Calu3 (cell line): ENCODE data around the gene INO80C. TPM values are rescaled to one million over a fixed set of nuclear protein-coding genes. Genes with fewer than 3 reads are reported as not detected.
A peak's percentile ranks its signal among the peaks of the same experiment; 100 is the strongest.

Experiments
- BruUV-seq: library from RNA; stranded (reverse); fragments of 400-500 nt; replicated peaks from 2 replicates; lab custom pipeline; 2021; lab: Mats Ljungman, UMichigan
- CTCF ChIA-PET: fragments of 300-600 bp; sonication (Branson Sonifier 250); formaldehyde crosslinking; loops from one replicate; lab custom pipeline; 2022; ENCODE audit warnings: antibody characterized with exemption; lab: Charles Lee
- DNase-seq: peaks from one replicate; pipeline ENCODE4 v3.0.0; 2022
- H3K27ac Mint-ChIP-seq: one replicate; pipeline ENCODE4 v1.8.0; 2022; ENCODE audit warnings: mixed read lengths; ENCODE audit not compliant: unreplicated experiment
- H3K27me3 Mint-ChIP-seq: one replicate; pipeline ENCODE4 v1.8.0; 2022; ENCODE audit warnings: mixed read lengths; ENCODE audit not compliant: unreplicated experiment
- H3K36me3 Mint-ChIP-seq: one replicate; pipeline ENCODE4 v1.8.0; 2022; ENCODE audit warnings: mild to moderate bottlenecking, moderate library complexity, mixed read lengths; ENCODE audit not compliant: insufficient read depth, unreplicated experiment
- H3K4me1 Mint-ChIP-seq: one replicate; pipeline ENCODE4 v1.8.0; 2022; ENCODE audit warnings: mild to moderate bottlenecking, low read depth, mixed read lengths; ENCODE audit not compliant: unreplicated experiment
- H3K4me3 Mint-ChIP-seq: one replicate; pipeline ENCODE4 v1.8.0; 2022; ENCODE audit warnings: mild to moderate bottlenecking, low read depth, moderate library complexity, mixed read lengths; ENCODE audit not compliant: unreplicated experiment
- H3K9me3 Mint-ChIP-seq: one replicate; pipeline ENCODE4 v1.8.0; 2022; ENCODE audit warnings: low read depth, mixed read lengths; ENCODE audit not compliant: unreplicated experiment
- intact Hi-C: fragments of 100-400 bp; cut with micrococcal nuclease; formaldehyde crosslinking; loops from one replicate; pipeline ENCODE4 v1.10.0; 2022; ENCODE audit not compliant: unreplicated experiment
- total RNA-seq: library from RNA; stranded (reverse); gene quantifications from 2 replicates; pipeline ENCODE4 v1.2.3, GENCODE V29; 2022
- TF ChIP-seq, protein P1 (sequence below): fragments of 200-600 bp; IDR thresholded peaks from one replicate; pipeline ENCODE4 v1.8.0; 2022; ENCODE audit warnings: antibody characterized with exemption; ENCODE audit not compliant: unreplicated experiment

INO80C gene
- total RNA-seq, 1 experiment from 2014 or later, result 27.0 TPM

- BruUV-seq, result no TSS peak
- no peak overlapping the region for H3K4me3 Mint-ChIP-seq
- CTCF ChIA-PET, result no interaction called here
- no peaks in the 10 kb centered on the region for H3K27me3 Mint-ChIP-seq
- TF ChIP-seq, protein P1, sequence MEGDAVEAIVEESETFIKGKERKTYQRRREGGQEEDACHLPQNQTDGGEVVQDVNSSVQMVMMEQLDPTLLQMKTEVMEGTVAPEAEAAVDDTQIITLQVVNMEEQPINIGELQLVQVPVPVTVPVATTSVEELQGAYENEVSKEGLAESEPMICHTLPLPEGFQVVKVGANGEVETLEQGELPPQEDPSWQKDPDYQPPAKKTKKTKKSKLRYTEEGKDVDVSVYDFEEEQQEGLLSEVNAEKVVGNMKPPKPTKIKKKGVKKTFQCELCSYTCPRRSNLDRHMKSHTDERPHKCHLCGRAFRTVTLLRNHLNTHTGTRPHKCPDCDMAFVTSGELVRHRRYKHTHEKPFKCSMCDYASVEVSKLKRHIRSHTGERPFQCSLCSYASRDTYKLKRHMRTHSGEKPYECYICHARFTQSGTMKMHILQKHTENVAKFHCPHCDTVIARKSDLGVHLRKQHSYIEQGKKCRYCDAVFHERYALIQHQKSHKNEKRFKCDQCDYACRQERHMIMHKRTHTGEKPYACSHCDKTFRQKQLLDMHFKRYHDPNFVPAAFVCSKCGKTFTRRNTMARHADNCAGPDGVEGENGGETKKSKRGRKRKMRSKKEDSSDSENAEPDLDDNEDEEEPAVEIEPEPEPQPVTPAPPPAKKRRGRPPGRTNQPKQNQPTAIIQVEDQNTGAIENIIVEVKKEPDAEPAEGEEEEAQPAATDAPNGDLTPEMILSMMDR, result no peak
- intact Hi-C loops, result no loop called here
- DNase-seq, result no peak
- H3K4me1 Mint-ChIP-seq, result peaks cover 42% of the 10 kb centered on the region
- H3K27ac Mint-ChIP-seq, result no peak overlapping the region
- peaks cover 4% of the 10 kb centered on the region for H3K9me3 Mint-ChIP-seq
- H3K36me3 Mint-ChIP-seq, result peaks cover 62% of the 10 kb centered on the region
Measured at GRCh38 chr18:35473562-35473961, 24.2 kb downstream of the INO80C start.

DNA sequence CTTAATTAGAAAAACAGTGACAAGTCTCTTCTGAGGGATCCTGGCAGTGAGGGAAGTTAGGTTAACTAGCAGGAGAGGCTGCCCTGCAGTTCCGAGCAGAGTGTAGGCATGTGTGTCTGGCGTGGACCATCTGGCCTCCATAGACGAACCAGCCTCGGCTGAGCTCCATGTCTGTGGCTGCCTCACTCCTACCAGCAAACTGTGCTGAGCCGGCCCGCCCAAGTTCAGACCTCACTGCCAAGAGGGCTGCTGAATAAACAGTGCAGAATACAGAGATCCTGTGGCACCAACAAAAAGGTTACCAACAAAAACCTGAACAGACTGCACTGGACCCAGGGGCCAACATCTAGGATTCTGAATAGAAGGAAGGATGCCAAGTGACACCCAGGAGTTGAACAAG is 27.3 kb downstream of the INO80C start:
- no TSS peak for BruUV-seq
- Mint-ChIP-seq H3K36me3 (peaks cover 43% of the 10 kb centered on the region), H3K9me3 (peaks cover 4% of the 10 kb centered on the region), H3K4me1 (peaks cover 22% of the 10 kb centered on the region), H3K27ac (no peak overlapping the region), H3K27me3 (no peaks in the 10 kb centered on the region), H3K4me3 (no peak overlapping the region)
- CTCF ChIA-PET, result interaction anchor here (0.6 kb wide), 1 partner anchor 1918 kb away, joined by 6 read pairs; no protein-coding TSS in a partner anchor
- intact Hi-C loops, result no loop called here
- no peak for DNase-seq
- TF ChIP-seq, protein P1, result no peak

GRCh38 chr18:35469725-35470124 is 28.0 kb downstream of the INO80C start:
- peaks cover 36% of the 10 kb centered on the region for H3K36me3 Mint-ChIP-seq
- CTCF ChIA-PET, result interaction anchor here (0.6 kb wide), 1 partner anchor 1919 kb away, joined by 6 read pairs; no protein-coding TSS in a partner anchor
- peak overlapping the region; percentile 45 for H3K27ac Mint-ChIP-seq
- no peaks in the 10 kb centered on the region for H3K27me3 Mint-ChIP-seq
- peaks cover 15% of the 10 kb centered on the region for H3K4me1 Mint-ChIP-seq
- peaks cover 1% of the 10 kb centered on the region for H3K9me3 Mint-ChIP-seq
- intact Hi-C loops, result no loop called here
- TF ChIP-seq, protein P1, result no peak
- DNase-seq, result no peak
- no peak overlapping the region for H3K4me3 Mint-ChIP-seq
- BruUV-seq, result no TSS peak

GRCh38 chr18:35468711-35469110 is 29.0 kb downstream of the INO80C start:
- no peak overlapping the region for H3K4me3 Mint-ChIP-seq
- no peaks in the 10 kb centered on the region for H3K9me3 Mint-ChIP-seq
- TF ChIP-seq, protein P1, result no peak
- peaks cover 32% of the 10 kb centered on the region for H3K36me3 Mint-ChIP-seq
- H3K27me3 Mint-ChIP-seq, result no peaks in the 10 kb centered on the region
- no peak for DNase-seq
- CTCF ChIA-PET, result no interaction called here
- no TSS peak for BruUV-seq
- intact Hi-C loops, result no loop called here
- peaks cover 11% of the 10 kb centered on the region for H3K4me1 Mint-ChIP-seq
- peak overlapping the region; percentile 45 for H3K27ac Mint-ChIP-seq
